ENCODE results near the gene AP1S3.
"Not testable (repeated sequence)": the region's sequence is repeated elsewhere in the genome, so short reads cannot be mapped to it uniquely, and the experiment has no call there.

The AP1S3 gene

DNA sequence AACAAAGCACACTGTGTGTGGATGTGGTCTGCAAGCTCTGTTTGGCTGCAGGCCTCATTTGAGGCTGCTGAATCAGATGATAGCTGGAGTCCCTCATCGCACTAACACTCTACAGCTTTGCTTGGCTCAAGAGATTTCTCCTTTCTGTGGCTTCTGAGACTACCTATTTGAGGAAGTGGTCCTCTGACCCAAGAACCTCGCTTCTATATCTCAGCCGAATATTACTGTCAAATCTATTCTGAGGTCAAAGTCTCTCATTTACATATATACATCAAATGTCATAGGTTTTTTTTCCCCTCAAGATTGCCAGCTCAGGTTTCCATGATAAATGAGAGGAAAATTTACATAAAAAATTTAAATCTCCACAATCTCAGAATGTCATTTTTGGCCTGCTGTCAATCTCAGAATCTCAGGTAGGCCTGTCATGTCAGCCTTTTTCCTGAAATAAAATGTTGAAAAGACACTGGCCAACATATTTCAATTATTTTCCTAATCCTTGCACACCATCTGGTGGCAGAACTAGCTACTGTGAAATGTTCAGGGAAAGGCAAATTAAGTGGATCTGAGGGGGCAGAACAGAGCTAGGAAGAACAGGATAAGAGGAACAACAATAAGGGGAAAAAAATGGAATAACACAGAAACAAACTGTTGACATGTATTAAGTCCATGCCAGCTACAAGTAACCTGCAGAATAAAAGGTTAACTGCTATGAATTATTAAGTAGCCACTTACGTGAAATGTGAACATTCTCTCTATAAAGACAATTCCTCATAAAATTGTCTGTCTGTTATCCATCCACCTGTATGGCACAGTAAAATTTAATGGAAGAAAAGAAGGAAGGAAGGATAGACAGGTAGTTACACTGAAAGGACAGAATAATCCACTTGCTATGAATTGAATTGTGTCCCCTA lies 39.3 kb downstream of the AP1S3 start:
- peak; percentile 30 for DNase-seq

DNA sequence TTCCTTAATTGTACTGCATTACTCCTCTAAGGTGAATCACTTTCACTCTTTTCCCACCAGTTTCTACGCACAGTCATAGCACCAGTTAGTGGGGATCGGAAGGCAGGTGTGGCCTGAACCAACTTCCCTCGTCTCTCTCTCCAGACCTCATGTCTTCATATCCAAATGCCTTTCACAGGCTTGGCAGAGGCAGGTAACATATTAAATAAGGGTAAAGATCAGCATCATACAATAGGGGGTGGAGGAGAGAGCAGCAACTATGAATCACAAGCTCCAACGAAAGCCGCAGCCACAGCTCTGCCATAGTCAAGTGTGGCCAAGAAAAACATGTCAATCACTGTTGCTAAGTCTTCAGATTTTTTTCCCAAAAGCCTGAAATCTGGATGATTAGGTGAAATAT lies 40.3 kb downstream of the AP1S3 start:
- DNase-seq, result no peak

DNA sequence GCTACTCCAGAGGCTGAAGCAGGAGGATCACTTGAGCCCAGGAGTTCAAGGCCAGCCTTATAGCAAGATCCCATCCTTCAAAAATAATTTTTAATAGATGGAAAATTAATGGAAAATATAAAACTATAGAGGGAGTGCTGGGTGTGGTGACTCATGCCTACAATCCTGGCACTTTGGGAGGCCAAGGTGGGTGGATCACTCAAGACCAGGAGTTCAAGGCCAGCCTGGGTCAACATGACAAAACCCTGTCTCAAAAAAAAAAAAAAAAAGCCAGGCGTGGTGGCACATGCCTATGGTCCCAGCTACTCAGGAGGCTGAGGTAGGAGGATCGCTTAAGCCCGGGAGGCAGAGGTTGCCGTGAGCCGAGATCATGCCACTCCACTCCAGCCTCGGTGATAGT lies 48.0 kb downstream of the AP1S3 start:
- DNase-seq, result no peak

DNA sequence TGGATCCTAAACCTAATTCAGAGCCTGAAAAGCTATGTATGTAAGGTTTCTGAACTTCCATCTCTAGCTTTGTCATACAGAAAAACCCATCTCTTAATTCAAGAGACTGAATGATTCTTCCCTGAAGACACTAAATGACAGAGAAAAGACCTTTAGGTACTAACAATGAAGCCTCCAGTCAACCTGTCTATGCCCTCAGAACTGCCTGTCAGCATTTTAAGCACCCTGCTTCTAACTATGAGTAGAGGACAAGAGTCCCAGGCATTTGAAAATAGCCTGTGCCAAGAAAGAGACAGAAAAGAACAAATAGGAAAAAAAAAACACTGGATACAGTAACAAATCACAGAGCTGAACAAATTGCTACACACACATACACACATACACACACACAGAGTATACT lies 48.6 kb downstream of the AP1S3 start:
- DNase-seq, result no peak

DNA sequence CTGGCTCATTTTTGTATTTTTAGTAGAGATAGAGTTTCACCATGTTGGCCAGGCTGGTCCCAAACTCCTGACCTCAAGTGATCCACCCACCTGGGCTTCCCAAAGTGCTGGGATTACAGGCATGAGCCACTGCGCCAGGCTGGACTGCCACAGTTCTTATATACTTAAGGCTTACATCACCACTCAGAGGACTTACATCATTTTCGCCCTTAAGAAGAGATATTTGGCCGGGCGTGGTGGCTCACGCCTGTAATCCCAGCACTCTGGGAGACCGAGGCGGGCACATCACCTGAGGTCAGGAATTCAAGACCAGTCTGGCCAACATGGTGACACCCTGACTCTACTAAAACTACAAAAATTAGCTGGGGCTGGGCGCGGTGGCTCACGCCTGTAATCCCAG lies 49.3 kb downstream of the AP1S3 start:
- not testable (repeated sequence) for DNase-seq

DNA sequence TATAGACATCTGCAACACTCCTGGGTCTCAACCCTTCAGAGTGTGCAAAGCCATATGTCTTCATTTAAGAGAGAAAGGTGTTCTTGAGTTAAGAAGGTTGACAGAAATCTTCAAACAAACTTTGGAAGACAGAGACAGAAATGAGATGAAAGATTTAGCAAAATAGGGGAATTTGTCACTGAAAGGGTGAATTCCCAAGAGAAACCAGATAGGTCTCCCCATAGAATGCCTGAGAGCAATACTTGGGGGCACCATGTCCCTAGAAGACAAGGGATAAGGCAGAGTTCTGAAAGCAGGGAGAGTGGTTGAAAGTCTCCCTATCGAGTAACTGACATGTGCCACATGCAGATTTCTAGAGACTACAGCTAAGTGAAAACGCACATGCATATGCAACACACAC lies 50.0 kb downstream of the AP1S3 start:
- no peak for DNase-seq

DNA sequence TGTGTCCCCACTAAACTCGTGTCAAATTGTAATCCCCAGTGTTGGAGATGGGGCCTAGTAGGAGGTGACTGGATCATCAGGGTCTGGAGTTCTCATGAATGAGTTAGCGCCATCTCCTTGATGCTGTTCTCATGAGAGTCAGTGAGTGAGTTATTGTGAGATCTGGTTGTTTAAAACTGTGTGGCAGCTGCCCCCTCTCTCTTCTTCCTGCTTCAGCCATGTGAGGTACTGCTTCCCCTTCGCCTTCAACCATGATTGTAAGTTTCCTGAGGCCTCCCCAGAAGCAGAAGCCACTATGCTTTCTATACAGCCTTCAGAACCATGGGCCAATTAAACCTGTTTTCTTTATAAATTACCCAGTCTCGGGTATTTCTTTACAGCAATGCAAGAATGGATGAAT lies 50.4 kb downstream of the AP1S3 start:
- no peak for DNase-seq

DNA sequence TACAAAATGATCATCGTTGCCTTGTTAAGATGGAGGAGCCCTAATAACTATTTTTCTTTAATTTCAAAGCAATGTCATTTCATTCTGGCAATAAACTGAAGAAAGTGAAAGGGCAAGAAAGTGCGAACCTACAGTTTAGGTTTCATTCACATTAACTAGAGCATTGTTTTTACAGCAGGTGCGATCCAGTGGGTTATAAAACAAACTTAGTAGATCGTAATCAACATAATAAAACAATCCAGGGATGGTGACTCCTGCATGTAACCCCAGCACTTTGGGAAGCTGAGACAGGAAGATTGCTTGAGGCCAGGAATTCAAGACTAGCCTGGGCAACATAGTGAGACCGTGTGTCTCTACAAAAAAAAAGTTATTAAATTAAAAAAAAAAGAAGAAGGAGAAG lies 51.1 kb downstream of the AP1S3 start:
- no peak for DNase-seq

DNA sequence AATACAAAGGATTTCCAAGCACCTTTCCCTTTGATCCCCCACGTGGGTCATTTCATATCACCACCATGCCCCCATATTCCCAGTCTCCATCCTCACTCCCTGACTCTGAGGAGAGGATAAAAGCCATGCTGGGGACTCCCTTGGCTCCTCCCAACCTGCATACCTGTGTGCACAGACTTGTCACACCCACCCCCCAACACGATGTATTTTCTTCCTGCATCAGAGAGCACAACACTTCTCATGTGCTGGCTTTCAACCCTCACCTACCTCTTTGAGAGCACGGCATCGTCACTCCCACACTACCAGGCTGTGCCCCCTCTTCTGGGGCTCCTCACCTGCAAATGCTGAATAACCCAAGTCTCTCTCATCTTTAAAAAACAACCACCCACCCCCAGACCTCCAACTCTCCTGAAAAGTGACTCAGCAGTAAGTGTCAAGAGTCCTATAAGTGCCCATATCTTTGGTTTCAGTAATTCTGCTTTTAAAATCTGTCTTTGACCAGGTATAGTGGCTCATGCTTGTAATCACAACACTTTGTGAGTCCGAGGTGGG lies 53.1 kb downstream of the AP1S3 start:
- DNase-seq, result no peak

DNA sequence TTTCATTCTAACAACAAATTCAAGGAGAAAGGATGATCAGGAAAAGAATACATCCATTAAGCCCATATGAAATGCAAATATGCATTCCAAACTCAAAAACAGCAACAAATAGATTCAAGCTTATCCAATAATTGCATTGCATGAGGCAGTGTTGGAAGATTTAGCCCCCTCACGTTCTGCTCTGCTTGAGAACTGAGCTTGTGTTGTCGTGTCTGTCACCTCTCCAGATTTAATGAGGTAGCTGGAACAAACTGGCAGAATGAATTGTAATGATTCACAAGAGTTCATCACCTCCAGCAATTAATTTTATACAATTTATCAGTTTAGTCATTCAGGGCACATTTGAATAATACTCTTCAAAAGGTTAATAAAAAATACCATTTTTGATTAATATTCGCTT lies 54.8 kb downstream of the AP1S3 start:
- DNase-seq, result no peak

DNA sequence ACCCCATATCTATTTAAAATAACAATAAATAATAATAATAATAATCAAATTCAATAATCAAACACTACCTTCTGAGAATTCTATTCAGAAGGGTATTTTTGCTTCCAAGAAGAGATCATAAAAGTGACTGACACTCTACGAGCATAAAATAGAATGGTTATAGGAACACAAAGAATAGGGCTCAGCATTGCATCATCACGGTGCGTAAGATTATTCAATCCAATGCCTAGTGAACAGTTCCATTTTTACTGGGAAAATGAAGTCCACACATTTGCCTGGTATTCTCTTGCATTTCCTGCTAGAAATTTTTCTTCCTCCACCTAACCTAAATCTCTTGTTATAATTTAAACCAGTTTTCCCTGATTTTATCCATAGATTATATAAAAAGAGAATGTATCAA lies 55.8 kb downstream of the AP1S3 start:
- DNase-seq, result no peak

DNA sequence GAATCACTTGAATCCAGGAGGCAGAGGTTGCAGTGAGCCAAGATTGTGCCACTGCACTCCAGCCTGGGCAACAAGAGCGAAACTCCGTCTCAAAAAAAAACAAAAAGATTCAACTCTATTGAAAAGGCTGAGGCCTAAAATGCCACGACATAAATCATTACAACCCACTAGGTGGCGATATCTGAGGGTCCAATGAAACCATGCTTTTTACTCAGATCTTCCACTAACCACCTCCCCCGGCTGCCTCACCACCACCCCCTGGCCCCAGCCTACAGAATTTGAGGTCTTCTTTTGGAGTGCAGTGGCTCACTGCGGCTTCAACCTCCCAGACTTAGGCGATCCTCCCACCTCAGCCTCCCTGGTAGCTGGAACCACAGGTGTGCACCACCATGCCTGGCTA lies 57.5 kb downstream of the AP1S3 start:
- DNase-seq, result no peak

DNA sequence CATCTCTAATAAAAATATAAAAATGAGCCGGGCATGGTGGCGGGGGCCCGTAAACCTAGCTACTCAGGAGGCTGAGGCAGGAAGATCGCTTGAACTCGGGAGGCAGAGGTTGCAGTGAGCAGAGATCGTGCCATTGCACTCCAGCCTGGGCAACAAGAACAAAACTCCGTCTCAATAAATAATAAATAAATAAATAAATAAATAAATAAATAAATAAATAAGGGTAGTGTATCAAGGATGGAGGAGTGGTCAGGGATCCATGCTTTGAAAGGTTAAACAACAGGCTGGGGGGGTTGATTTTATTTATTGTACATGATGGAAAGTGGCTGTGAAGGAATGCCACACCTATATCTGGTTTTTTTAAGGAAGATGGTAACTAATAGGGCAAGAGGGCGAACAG lies 63.2 kb downstream of the AP1S3 start:
- DNase-seq, result no peak

DNA sequence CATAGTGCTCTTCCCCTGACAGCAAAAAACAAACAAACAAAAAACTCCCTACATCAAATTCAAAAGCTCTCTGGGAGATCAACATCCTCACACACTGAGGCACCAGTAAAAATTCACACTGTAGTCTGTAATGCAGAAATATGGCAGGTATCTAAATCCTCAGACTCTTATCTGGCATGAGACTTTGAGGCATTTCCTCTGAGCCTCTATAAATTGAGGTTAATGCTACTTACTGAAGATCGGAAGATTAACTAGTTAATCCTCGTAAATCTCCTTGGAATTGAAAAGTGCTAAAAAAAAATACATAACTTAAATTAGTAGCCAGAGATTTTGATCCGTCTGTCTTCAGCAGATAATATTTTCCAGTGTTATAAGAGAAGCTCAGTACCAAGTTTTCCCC lies 65.0 kb downstream of the AP1S3 start:
- DNase-seq, result no peak

DNA sequence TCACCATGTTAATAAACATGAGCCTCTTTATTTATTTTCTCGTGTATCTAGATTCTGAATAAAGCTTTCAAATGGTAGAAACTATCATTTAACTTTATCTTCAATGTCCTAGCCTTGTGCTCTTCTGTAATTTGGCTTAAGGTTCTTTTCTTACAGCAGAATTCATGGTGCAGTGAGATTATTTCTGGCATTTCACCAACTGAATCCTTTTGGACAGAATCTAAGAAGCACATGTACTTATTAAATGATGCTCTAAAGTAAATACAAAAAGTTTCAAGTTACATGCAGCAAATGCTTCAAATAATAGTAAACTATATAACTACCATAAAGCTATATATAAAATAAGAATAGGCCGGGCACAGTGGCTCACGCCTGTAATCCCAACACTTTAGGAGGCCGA lies 65.9 kb downstream of the AP1S3 start:
- no peak for DNase-seq

DNA sequence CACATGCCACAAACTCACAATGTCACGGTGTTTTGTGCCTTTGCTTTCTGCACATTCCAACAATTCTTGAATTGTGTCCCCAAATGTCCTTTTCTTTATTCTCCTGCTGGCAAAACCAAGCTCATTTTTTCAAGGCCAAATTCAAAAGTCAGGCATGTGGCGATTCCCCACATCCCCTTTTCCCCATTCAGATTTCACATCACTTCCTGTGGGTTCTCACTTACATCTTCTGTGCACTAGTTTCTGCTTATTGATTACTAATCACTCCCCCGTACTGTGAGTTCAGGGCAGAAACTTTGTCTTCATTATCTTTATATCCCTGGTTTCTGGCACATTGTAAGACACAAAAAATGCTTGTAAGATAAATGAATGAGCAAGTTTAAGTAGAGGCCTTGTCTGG lies 69.2 kb downstream of the AP1S3 start:
- no peak for DNase-seq

DNA sequence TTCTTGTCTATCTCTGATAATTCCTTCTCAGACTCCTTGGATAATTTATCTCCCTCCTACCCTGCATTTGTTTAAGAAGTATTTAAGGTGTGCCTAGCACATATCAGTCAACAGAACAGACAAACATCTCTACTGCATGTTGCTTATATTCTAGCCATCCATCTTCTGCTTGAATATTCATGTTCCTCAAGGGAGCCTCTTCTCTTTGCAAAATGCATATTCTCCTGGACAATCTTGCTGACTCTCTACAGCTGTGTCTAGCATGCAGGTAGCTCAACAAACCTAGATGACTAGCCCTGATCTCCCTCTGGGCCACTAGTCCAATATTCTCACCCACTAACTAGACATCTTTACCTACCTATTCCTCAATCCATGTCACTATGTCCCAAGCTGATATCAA lies 70.0 kb downstream of the AP1S3 start:
- DNase-seq, result no peak

DNA sequence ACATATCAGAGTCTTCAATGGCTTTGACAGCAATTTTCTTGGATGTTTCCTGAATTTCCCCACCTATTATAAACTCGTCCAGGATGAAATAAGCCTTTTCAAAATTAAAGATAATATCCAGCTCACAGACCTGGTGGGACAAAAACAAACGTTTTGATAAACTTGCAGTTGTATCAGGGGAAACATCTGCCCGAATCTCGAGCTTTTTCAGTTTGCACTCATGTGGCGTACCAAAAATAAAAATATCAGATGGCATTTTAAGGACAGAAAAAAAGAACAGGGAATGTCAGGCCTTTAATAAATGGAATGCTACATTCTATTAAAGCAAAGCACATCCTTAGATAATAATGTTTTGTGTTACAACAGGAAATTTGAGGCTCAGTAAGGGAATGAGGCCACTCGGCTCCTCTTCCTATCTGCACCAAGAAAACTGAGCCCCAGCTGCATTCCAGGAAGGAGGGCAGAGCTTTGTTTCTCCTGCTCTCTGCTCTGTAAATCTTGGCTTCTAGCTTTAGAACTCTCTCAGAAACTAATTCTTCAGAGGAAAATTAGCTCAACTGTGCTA lies 72.1 kb downstream of the AP1S3 start:
- DNase-seq, result no peak

DNA sequence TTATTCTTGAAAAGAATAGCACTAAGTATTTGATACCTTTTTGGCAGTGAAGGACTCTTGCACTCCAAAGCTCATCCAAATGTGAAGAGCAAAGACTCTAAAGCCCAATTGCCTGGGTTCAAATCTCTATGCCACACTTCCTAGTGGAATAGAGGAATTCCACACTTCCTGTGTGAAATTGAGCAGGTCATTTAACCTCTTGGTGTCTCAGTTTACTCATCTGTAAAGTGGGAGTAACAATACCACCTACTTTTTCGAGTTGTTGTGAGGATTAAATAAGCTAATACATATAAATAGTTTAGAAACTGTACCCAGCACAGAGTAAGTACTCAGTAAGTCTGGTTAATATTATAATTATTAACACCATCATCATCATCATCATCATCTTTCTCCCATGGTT lies 72.6 kb downstream of the AP1S3 start:
- no peak for DNase-seq

DNA sequence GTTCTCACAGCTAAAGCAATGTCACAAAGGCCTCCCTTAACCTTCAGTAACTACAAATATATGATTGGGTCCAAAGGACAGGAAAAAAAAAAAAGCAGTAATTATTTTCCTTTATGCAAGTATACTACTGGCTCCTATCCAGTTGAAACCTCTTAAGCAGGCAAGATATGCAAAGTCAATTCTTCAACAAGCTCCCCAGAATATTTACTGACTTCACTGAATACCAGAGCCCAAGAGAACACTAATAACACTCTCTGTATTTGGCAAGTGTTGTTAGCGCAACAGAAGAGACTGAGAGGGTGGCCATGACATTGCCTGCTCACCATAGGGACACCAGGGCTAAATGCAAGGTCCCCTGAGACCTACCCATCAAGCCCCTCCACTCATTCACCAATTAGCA lies 74.5 kb downstream of the AP1S3 start:
- no peak for DNase-seq

DNA sequence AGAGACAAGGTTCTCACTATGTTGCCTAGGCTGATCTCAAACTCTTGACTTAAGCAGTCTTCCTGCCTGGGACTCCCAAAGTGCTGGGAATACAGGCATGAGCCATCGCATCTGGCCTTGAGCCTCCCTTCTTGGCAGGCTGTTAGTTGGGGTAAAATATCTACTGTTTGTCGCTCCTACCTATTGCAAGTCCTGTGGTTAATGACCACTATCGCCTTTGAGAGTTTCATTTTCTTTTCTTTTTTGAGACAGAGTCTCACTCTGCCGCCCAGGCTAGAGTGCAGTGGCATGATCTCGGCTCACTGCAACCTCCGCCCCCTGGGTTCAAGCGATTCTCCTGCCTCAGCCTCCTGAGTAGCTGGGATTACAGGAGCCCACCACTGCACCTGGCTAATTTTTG lies 75.6 kb downstream of the AP1S3 start:
- DNase-seq, result not testable (repeated sequence)

DNA sequence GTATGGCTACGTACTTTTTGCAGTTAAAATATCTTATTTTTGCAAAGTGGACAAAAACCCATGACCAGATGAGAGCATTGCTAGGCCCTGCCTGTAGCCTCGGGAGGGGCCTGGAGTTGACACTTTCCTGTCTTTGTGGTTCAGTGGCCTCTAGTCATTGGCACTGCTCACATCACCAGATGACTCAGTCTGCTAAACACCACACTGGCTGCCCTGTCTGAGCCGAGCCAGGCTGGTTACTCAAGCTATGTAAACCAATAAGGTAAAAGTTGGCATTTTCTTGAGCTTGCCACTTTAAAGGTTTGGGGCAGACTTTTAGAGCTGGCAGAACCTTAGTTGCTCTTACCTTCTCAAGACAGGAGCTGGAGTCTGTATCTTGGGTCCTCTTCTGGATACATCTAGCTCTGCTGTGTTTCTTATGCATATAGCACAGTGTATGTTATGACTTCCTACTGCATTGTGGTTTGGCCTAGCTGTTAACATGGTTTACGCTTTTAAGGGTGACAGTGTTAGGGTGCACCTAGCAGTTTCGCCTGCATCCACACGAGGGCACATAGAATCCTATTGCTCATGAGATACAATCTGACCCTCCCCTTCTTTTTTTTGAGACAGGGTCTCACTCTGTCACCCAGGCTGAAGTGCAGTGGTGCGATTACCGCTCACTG lies 76.4 kb downstream of the AP1S3 start:
- no peak for DNase-seq

DNA sequence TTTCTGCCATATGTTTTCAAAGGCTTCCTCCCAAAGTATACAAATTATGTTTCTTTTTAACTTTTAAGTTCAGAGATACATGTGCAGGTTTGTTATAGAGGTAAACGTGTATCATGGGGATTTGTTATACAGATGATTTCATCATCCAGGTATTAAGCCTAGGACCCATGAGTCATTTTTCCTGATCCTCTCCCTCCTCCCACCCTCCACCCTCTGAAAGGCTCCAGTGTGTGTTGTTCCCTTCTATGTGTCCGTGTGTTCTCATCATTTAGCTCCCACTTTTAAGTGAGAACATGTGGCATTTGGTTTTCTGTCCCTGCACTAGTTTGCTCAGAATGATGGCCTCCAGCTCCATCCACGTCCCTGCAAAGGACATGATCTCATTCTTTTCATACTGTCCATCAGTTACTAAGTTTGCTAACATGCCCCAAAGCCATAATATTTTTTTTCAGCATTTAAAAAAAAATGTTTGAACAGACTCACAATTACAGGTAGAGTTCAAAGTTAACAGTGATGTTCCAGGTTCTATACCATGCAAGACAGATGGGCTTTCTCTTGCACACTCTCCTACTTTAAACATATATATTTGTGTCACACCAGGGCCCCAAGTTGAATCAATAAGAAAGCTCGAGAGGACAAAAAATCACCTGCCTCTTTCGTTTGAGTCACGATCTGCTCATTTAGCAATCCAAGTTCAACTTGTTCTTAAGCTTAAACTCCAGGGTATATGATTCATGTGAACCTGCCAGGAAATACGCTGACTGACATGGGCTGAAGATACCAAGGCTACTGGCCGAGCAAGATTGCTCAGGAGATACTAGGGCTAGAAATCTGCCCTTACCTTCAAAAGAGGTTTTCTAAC lies 77.6 kb downstream of the AP1S3 start:
- no peak for DNase-seq
